KMS-11 (cell line): ENCODE measurements around the gene BMP7.

ENCODE experiments used
- H2AFZ ChIP-seq: fragments of 200-600 bp; sonication (generic); 2 replicates; pipeline ENCODE4 v1.6.1; 2016; ENCODE audit warnings: antibody characterized with exemption, mixed run types, low read depth
- H3K27ac ChIP-seq: fragments of 200-600 bp; sonication (generic); 2 replicates; pipeline ENCODE4 v1.6.1; 2016; ENCODE audit warnings: mild to moderate bottlenecking, mixed run types
- H3K27me3 ChIP-seq: fragments of 200-600 bp; sonication (generic); 2 replicates; pipeline ENCODE4 v1.6.1; 2017; ENCODE audit warnings: mild to moderate bottlenecking, low read depth, mixed run types, moderate library complexity; ENCODE audit not compliant: insufficient read depth
- H3K36me3 ChIP-seq: fragments of 200-600 bp; sonication (generic); 2 replicates; pipeline ENCODE4 v1.6.1; 2017; ENCODE audit warnings: mild to moderate bottlenecking, mixed run types; ENCODE audit not compliant: insufficient read depth
- H3K4me1 ChIP-seq: fragments of 200-600 bp; sonication (generic); 2 replicates; pipeline ENCODE4 v1.6.1; 2016; ENCODE audit warnings: mild to moderate bottlenecking, low read depth, mixed run types; ENCODE audit not compliant: poor library complexity, severe bottlenecking
- H3K4me2 ChIP-seq: fragments of 200-600 bp; sonication (generic); 2 replicates; pipeline ENCODE4 v1.7.0; 2016; ENCODE audit warnings: mild to moderate bottlenecking, mixed run types
- H3K4me3 ChIP-seq: fragments of 200-600 bp; sonication (generic); IDR thresholded peaks from 2 replicates; pipeline ENCODE4 v1.6.1; 2017; ENCODE audit warnings: low read depth, low read length, mixed read lengths; ENCODE audit not compliant: insufficient read depth
- H3K79me2 ChIP-seq: fragments of 200-600 bp; sonication (generic); 2 replicates; pipeline ENCODE4 v1.6.1; 2016; ENCODE audit warnings: low read depth, mixed run types; ENCODE audit not compliant: insufficient read depth
- H3K9ac ChIP-seq: fragments of 200-600 bp; sonication (generic); 2 replicates; pipeline ENCODE4 v1.6.1; 2016; ENCODE audit warnings: mild to moderate bottlenecking, mixed run types
- H4K20me1 ChIP-seq: fragments of 200-600 bp; sonication (generic); 2 replicates; pipeline ENCODE4 v1.6.1; 2016; ENCODE audit warnings: mild to moderate bottlenecking, mixed run types; ENCODE audit not compliant: insufficient read depth
- TF ChIP-seq, protein P1 (sequence below): fragments of 200-600 bp; sonication (generic); conservative IDR thresholded peaks from 2 replicates; pipeline ENCODE4 v1.6.1; 2017; ENCODE audit warnings: low read depth, mild to moderate bottlenecking, antibody characterized with exemption, low read length, moderate library complexity, mixed read lengths

The BMP7 gene

GRCh38 chr20:57237585-57237953, 28.9 kb downstream of the BMP7 start:
- Histone ChIP-seq H3K27me3 (no peaks in the 10 kb centered on the region), H3K27ac (no peak overlapping the region), H2AFZ (no peak overlapping the region), H3K36me3 (no peaks in the 10 kb centered on the region), H3K4me2 (no peak overlapping the region), H3K79me2 (no peaks in the 10 kb centered on the region), H3K4me3 (no peak overlapping the region), H3K9ac (no peak overlapping the region), H4K20me1 (no peaks in the 10 kb centered on the region), H3K4me1 (no peaks in the 10 kb centered on the region)
- TF ChIP-seq, protein P1, sequence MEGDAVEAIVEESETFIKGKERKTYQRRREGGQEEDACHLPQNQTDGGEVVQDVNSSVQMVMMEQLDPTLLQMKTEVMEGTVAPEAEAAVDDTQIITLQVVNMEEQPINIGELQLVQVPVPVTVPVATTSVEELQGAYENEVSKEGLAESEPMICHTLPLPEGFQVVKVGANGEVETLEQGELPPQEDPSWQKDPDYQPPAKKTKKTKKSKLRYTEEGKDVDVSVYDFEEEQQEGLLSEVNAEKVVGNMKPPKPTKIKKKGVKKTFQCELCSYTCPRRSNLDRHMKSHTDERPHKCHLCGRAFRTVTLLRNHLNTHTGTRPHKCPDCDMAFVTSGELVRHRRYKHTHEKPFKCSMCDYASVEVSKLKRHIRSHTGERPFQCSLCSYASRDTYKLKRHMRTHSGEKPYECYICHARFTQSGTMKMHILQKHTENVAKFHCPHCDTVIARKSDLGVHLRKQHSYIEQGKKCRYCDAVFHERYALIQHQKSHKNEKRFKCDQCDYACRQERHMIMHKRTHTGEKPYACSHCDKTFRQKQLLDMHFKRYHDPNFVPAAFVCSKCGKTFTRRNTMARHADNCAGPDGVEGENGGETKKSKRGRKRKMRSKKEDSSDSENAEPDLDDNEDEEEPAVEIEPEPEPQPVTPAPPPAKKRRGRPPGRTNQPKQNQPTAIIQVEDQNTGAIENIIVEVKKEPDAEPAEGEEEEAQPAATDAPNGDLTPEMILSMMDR = no peak

DNA sequence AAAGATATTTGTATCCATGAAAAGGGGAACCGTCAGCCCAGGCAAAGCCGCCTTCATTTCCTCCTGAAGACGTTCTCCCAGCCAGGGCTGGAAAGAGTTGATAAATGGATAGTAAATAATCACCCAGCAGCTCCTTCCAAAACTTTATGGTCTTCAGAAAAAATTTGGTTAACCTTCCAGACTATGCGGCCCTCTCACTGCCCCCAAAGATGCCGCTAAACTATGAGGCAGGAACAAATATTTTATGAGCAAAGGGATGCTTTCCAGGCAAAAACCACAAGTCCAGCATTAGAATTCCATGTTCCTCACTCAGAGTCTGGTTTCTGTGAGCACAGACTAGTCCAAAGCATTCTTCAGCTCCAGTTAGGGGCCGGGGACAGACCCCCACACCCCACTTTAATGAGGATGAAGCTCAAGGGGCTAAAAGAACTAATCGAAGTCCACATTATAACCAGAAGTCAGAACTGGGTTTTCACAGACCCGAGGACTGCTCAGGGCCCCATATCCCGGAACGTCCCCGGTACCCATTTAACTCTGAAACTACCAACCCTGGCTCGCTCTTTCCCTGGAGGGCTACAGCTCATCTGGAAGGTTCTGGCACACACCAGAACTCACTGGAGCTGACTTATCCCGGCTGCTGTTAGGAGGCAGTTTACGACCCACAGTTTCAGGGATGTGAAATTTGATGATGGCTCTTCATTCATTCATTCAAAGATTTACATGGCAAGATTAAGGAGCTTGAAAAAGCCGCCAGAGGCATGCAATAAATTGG, 29.4 kb downstream of the BMP7 start:
- Histone ChIP-seq H3K79me2 (no peaks in the 10 kb centered on the region), H3K27ac (no peak overlapping the region), H3K4me2 (no peak overlapping the region), H3K4me1 (no peaks in the 10 kb centered on the region), H3K9ac (no peak overlapping the region), H4K20me1 (no peaks in the 10 kb centered on the region), H3K4me3 (no peak overlapping the region), H3K27me3 (no peaks in the 10 kb centered on the region), H3K36me3 (no peaks in the 10 kb centered on the region), H2AFZ (no peak overlapping the region)
- TF ChIP-seq, protein P1 = no peak

DNA sequence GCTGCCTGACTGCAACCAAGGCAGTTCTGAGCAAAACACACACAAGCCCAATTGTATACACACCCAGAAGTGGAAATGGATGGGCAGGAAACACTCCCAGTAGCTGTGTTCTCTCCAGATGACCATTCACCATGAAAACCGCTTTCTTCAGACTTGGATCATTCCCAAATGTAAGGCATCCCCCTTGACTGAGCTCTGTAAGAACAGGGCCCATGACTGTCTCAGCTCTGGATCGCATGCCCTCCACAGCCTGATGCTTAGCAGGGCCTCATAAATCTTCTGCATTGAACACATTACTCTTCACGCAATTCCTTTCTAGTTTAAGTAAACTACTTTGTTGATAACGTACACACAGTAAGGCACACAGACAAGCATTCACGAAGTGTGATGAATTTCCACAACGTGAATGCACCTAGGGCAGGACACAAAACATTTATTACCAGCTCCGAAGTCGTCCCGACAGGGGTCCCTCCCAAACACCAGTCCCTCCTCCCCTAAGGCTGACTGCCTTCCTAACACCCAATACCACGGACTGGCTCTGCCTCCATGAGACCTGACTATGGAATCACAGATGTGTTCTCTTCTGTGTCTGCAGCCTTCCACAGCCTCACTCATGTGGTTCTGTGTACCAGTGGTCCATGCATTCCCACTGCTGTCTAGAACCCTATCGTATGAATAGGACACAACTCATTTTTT, 31.7 kb downstream of the BMP7 start:
- Histone ChIP-seq H3K27ac (no peak overlapping the region), H3K4me2 (no peak overlapping the region), H3K9ac (no peak overlapping the region), H3K27me3 (no peaks in the 10 kb centered on the region), H3K4me1 (no peaks in the 10 kb centered on the region), H3K79me2 (no peaks in the 10 kb centered on the region), H3K4me3 (no peak overlapping the region), H4K20me1 (no peaks in the 10 kb centered on the region), H3K36me3 (no peaks in the 10 kb centered on the region), H2AFZ (no peak overlapping the region)
- TF ChIP-seq, protein P1 = no peak

DNA sequence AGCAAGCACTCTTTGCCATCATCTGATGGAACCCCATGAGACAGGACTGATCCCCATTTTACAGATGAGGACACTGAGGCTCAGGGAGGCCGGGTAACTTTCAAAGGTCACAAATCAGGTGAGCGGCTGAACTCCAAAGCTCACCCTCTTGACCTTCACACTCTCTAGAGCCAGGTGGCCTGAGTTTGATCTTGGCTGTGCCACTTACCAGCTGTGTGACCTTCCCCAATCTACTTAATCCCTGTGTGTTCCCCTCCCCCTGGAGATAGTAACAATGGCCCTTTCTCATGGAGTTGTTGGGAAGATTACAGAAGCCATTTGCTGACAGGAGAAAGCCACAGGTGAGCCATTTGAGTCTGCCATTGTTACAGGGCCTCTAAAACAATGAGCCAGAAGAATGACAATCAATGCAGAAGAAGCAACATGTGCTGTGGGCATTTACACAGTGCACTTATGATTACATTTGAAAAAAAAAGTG, 34.5 kb downstream of the BMP7 start:
- H3K36me3 ChIP-seq = no peaks in the 10 kb centered on the region
- H4K20me1 ChIP-seq = no peaks in the 10 kb centered on the region
- no peak overlapping the region for H3K4me2 ChIP-seq
- H3K27ac ChIP-seq = no peak overlapping the region
- H3K9ac ChIP-seq = no peak overlapping the region
- H2AFZ ChIP-seq = no peak overlapping the region
- TF ChIP-seq, protein P1 = no peak
- H3K4me3 ChIP-seq = no peak overlapping the region
- no peaks in the 10 kb centered on the region for H3K4me1 ChIP-seq
- H3K79me2 ChIP-seq = no peaks in the 10 kb centered on the region
- H3K27me3 ChIP-seq = no peaks in the 10 kb centered on the region
